Fibroblast of peridontal ligament (primary cell): ENCODE data around the gene KREMEN1.

Source experiments
- DNase-seq: peaks from one replicate; pipeline ENCODE4 v3.0.0-alpha.2; 2010; ENCODE audit errors: extremely low read depth

Gene KREMEN1

GRCh38 chr22:29149841-29150555, 77.2 kb downstream of the KREMEN1 start:
- DNase-seq: no peak

GRCh38 chr22:29150701-29151100, 77.9 kb downstream of the KREMEN1 start:
- DNase-seq: no peak

GRCh38 chr22:29151316-29151715, 78.5 kb downstream of the KREMEN1 start:
- no peak for DNase-seq

- DNase-seq: no peak
Observed at GRCh38 chr22:29152045-29152953, 79.5 kb downstream of the KREMEN1 start.

- no peak for DNase-seq
Observed at GRCh38 chr22:29152954-29153719, 80.3 kb downstream of the KREMEN1 start.

GRCh38 chr22:29154364-29155048, 81.7 kb downstream of the KREMEN1 start:
- DNase-seq: peak; percentile 51

GRCh38 chr22:29155966-29156365, 83.1 kb downstream of the KREMEN1 start:
- DNase-seq: no peak

GRCh38 chr22:29156507-29156906, 83.7 kb downstream of the KREMEN1 start:
- no peak for DNase-seq

- DNase-seq: no peak
Observed at GRCh38 chr22:29157759-29158535, 85.1 kb downstream of the KREMEN1 start.

GRCh38 chr22:29158546-29158945, 85.7 kb downstream of the KREMEN1 start:
- DNase-seq: no peak

GRCh38 chr22:29163808-29164207, 91.0 kb downstream of the KREMEN1 start:
- DNase-seq: no peak

- no peak for DNase-seq
Observed at GRCh38 chr22:29165321-29166060, 92.7 kb downstream of the KREMEN1 start.

GRCh38 chr22:29166180-29166579, 93.3 kb downstream of the KREMEN1 start:
- DNase-seq: no peak

GRCh38 chr22:29167032-29167911, 94.4 kb downstream of the KREMEN1 start:
- no peak for DNase-seq

- DNase-seq: no peak
Observed at GRCh38 chr22:29171721-29172120, 98.9 kb downstream of the KREMEN1 start.

GRCh38 chr22:29172216-29172615, 99.4 kb downstream of the KREMEN1 start:
- no peak for DNase-seq

GRCh38 chr22:29175312-29175835, 102.5 kb downstream of the KREMEN1 start:
- DNase-seq: no peak

- DNase-seq: no peak
Observed at GRCh38 chr22:29183971-29184848, 111.4 kb downstream of the KREMEN1 start.
